Large intestine (tissue), 3 donors: ENCODE data around the gene PFKFB3. TPM values are rescaled to one million over a fixed set of nuclear protein-coding genes. Genes with fewer than 3 reads are reported as not detected.

Source experiments
- DNase-seq, 2 donors: peaks; one replicate each; pipeline versions ENCODE4 v3.0.0 to v3.0.0-alpha.2; 2013
- H3K27ac ChIP-seq: one replicate; pipeline ENCODE4 v1.5.1; 2013; ENCODE audit warnings: low read length
- H3K27me3 ChIP-seq: 2 replicates; pipeline ENCODE4 v1.6.1; 2013; ENCODE audit warnings: low read length; ENCODE audit not compliant: control insufficient read depth, insufficient read depth
- H3K36me3 ChIP-seq: 2 replicates; pipeline ENCODE4 v1.6.1; 2013; ENCODE audit warnings: low read length; ENCODE audit not compliant: control insufficient read depth, insufficient read depth
- H3K4me1 ChIP-seq: one replicate; pipeline ENCODE4 v1.6.1; 2013; ENCODE audit warnings: low read length; ENCODE audit not compliant: control insufficient read depth, insufficient read depth
- H3K4me3 ChIP-seq: one replicate; pipeline ENCODE4 v1.5.1; 2013; ENCODE audit warnings: low read length
- H3K9me3 ChIP-seq: one replicate; pipeline ENCODE4 v1.6.1; 2013; ENCODE audit warnings: mild to moderate bottlenecking, low read depth, low read length, moderate library complexity; ENCODE audit not compliant: control insufficient read depth
- WGBS: methylation state at CpG from one replicate; pipeline ENCODE4 v1.1.5; 2013; ENCODE audit warnings: low lambda C conversion rate; ENCODE audit not compliant: insufficient coverage; 5-methylcytosine and 5-hydroxymethylcytosine counted together
- polyA plus RNA-seq: library from polyadenylated mRNA; unstranded; fragments of 120-200 nt; gene quantifications from one replicate; pipeline ENCODE4 v1.2.1, GENCODE V29; 2013

The PFKFB3 gene
- polyA plus RNA-seq, 1 donor = 15.3 TPM

- peak; percentile 50 to 75 for DNase-seq
- Histone ChIP-seq H3K4me1 (peaks cover 40% of the 10 kb centered on the region), H3K27ac (no peak overlapping the region), H3K36me3 (no peaks in the 10 kb centered on the region), H3K27me3 (no peaks in the 10 kb centered on the region), H3K9me3 (no peaks in the 10 kb centered on the region), H3K4me3 (no peak overlapping the region)
- WGBS = no CpG with 5 or more reads among the region's 2 CpGs
These were observed 95.2 kb downstream of the PFKFB3 start for GRCh38 chr10:6297951-6298381.

DNA sequence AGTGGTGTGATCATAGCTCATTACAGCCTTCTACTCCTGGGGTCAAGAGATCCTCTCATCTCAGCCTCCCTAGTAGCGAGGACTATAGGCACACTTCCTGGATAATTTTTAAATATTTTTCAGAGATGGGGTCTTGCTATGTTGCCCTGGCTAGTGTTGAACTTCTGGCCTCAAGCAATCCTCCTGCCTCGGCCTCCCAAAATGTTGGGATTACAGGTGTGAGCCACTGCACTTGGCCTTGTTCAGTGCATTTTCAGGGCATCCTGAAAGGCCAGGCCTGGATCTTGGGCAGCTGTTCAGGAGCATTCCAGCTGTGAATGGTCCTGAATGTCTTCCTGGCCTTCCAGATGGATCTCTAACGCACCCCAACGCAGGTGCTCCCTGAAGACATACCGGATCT is 95.7 kb downstream of the PFKFB3 start:
- H3K9me3 ChIP-seq = no peaks in the 10 kb centered on the region
- no peaks in the 10 kb centered on the region for H3K36me3 ChIP-seq
- peaks cover 40% of the 10 kb centered on the region for H3K4me1 ChIP-seq
- DNase-seq = no peak
- peak overlapping the region; percentile 22 for H3K27ac ChIP-seq
- H3K27me3 ChIP-seq = no peaks in the 10 kb centered on the region
- WGBS = no CpG with 5 or more reads among the region's 5 CpGs
- no peak overlapping the region for H3K4me3 ChIP-seq

DNA sequence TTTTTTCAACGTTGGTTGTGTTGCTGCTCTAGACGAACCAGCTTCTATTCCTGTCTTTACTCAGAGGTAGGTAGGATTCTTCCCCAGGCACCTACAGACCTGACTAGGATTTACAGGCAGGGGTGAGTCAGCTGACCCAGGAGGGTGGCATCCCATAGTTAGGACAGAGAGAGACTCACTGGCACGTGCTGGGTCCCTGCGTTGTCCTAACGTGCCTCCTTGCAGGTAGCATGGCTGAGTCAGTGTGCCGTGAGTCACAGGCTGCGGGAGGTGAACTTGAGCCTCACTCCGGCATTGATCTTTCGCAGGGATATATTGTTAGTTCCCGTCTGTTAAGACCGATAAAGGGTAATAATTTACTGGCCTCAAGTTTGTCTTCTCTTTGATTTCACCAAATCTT is 96.5 kb downstream of the PFKFB3 start:
- H3K4me1 ChIP-seq = peaks cover 40% of the 10 kb centered on the region
- no peaks in the 10 kb centered on the region for H3K36me3 ChIP-seq
- H3K27ac ChIP-seq = peak overlapping the region; percentile 54
- H3K27me3 ChIP-seq = no peaks in the 10 kb centered on the region
- H3K9me3 ChIP-seq = no peaks in the 10 kb centered on the region
- no peak overlapping the region for H3K4me3 ChIP-seq
- DNase-seq = peak; percentile 93 to 96
- no CpG with 5 or more reads among the region's 11 CpGs for WGBS

DNA sequence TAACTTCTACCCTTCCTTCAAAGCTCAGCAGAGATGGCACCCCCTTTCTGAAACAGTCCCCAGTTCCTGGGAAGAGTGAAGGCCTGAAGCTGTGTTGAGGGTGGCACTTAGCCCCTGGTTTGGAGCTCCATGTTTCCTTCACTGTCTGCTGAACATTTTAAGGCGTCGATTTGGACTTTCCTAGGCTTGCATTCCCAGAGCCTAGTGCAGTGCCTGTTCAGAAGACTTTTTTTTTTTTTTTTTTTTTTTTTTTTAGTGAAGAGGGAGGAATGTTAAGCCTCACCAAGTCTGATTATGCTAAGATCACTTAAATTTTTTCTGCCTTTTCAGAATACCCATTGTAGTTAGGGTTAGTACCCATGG is 97.0 kb downstream of the PFKFB3 start:
- WGBS = no CpG with 5 or more reads among the region's 2 CpGs
- Histone ChIP-seq H3K4me1 (peaks cover 40% of the 10 kb centered on the region), H3K27me3 (no peaks in the 10 kb centered on the region), H3K27ac (peak overlapping the region; percentile 54), H3K36me3 (no peaks in the 10 kb centered on the region), H3K4me3 (no peak overlapping the region), H3K9me3 (no peaks in the 10 kb centered on the region)
- DNase-seq = no peak

- H3K27ac ChIP-seq = peak overlapping the region; percentile 94
- no peaks in the 10 kb centered on the region for H3K36me3 ChIP-seq
- H3K4me1 ChIP-seq = peaks cover 40% of the 10 kb centered on the region
- no peaks in the 10 kb centered on the region for H3K27me3 ChIP-seq
- no peak overlapping the region for H3K4me3 ChIP-seq
- WGBS = no CpG with 5 or more reads among the region's 14 CpGs
- DNase-seq = peak in 1 of 2 donors; percentile 24
- no peaks in the 10 kb centered on the region for H3K9me3 ChIP-seq
These were observed 97.5 kb downstream of the PFKFB3 start for GRCh38 chr10:6300106-6300783.

- peak overlapping the region; percentile 94 for H3K27ac ChIP-seq
- no peak overlapping the region for H3K4me3 ChIP-seq
- H3K27me3 ChIP-seq = no peaks in the 10 kb centered on the region
- 80% methylated on average over 2 of the region's 5 CpGs for WGBS
- DNase-seq = peak; percentile 42 to 82
- H3K36me3 ChIP-seq = no peaks in the 10 kb centered on the region
- no peaks in the 10 kb centered on the region for H3K9me3 ChIP-seq
- peaks cover 40% of the 10 kb centered on the region for H3K4me1 ChIP-seq
These were observed 98.2 kb downstream of the PFKFB3 start for GRCh38 chr10:6300784-6301460.

- no peak overlapping the region for H3K4me3 ChIP-seq
- H3K27me3 ChIP-seq = no peaks in the 10 kb centered on the region
- WGBS = 23% methylated on average over 3 of the region's 7 CpGs
- H3K9me3 ChIP-seq = no peaks in the 10 kb centered on the region
- H3K27ac ChIP-seq = peak overlapping the region; percentile 94
- peaks cover 40% of the 10 kb centered on the region for H3K4me1 ChIP-seq
- peak; percentile 72 to 90 for DNase-seq
- H3K36me3 ChIP-seq = no peaks in the 10 kb centered on the region
These were observed 98.8 kb downstream of the PFKFB3 start for GRCh38 chr10:6301488-6302075.

Other genes starting within 250 kb of the PFKFB3 start
- 9.5 TPM for gene IL15RA, start 225.4 kb upstream of the PFKFB3 start, polyA plus RNA-seq
- gene IL2RA, start 140.6 kb upstream of the PFKFB3 start, polyA plus RNA-seq = 0.52 TPM
- gene RBM17, start 113.9 kb upstream of the PFKFB3 start, polyA plus RNA-seq = 125 TPM